SK-N-MC (cell line): ENCODE results near the gene PRSS56.

Experiments used
- EZH2 ChIP-seq: fragments of 200-600 bp; sonication (generic); IDR thresholded peaks from one replicate; pipeline ENCODE4 v1.6.1; 2017; ENCODE audit warnings: antibody characterized with exemption
- POLR2AphosphoS5 ChIP-seq: IDR thresholded peaks from 2 replicates; pipeline ENCODE4 v1.6.1; 2012; ENCODE audit warnings: mild to moderate bottlenecking, low read depth, low read length, borderline replicate concordance

DNA sequence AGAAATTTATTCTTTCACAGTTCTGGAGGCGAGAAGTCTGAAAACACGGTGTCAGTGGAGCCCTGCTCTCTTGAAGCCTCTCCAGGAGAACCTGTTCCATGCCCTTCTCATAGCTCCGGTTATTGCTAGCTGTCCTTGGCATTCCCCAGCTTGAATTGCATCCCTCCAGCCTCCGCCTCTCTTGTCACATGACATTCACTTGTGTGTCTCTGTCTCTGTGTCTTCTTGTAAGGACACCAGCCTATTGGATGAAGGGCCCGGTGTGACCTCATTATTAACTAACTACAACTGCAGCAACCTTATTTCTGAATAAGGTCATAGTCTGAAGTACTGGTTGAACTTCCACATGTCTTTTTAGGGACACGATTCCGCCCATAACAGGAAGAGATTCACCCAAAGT is 4.5 kb upstream of the PRSS56 start:
- no peak for TF ChIP-seq POLR2AphosphoS5
- no peak for TF ChIP-seq EZH2
